ENCODE measurements around the gene ZNF574.
A peak's percentile ranks its signal among the peaks of the same experiment; 100 is the strongest.

The ZNF574 gene

DNA sequence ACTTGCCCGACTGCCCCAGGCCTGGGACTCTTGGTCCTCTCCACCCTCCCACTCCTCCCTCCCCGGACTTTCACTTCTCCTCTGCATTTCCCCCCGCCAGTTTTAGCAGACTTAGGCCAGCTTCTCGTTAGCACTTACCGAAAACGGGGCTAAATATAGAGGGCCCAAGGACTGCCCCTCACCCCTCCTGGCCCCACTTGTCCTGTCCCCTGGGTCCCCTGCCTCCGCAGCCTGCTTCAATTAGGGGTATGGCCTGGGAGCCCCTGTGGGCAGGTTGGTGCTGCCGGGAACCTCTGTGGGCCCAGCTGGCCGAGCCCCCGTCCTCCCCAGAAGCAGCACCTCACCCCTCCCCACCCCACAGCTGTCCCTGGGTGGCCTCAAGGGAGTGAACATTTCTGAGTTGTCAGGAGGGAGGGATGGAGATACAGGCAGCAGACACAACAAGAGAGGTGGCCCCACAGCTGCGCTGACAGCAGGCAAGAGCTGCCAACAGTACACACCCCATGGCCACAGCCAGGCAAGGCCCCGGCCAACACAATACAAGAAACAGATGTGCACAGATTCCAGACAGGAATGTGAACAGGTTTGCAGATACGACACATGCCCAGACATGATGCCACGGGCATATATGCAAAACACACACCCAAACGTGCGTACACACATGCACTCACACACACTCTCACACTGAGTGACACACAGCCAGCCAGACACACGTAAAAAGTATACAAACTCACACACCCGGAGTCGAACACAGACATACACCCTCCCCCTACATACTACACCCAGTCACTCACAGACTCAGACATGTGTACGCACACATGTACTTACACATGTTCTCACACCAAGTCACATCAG lies 53.7 kb downstream of the ZNF574 start:
- DNase-seq = peak; percentile 36

DNA sequence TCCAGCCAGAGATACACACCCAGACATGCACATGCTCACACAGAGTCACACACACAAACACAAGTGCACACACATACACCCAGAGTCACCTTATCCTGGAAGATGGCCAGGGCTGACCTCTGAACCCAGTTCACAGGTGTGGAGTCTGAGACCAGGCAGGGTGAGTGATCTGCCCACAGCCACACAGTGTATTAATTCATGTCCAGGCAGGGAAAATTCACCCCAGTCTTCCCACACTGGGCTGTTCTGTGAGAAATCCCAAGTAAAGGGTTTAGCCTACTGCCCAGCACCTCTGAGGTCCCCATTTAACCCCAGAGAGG lies 54.2 kb downstream of the ZNF574 start:
- DNase-seq = no peak
